ENCODE results near the gene MECP2. TPM values are rescaled to one million over a fixed set of nuclear protein-coding genes. Genes with fewer than 3 reads are reported as not detected.

MECP2 gene
- total and polyA plus RNA-seq, 10 of the 15 experiments (the other 5 are each of a cell fraction or from before 2014, with no cell fraction given): 1.3 to 32.7 (median 13.7) TPM

GRCh38 chrX:154046031-154046781, 51.3 kb downstream of the MECP2 start:
- no peak for FAIRE-seq
- no peaks in the 10 kb centered on the region; the same call in none of the 2 replicates for H3K79me2 ChIP-seq (ENCODE audit: control insufficient read depth, insufficient read depth, low read length)
- TF ChIP-seq HCFC1 (IDR thresholded peaks at IDR 0.05; ENCODE audit: low read length) (no peak), SREBF2 (IDR thresholded peaks at IDR 0.05; ENCODE audit: low read length) (no peak), RAD21 (IDR thresholded peaks at IDR 0.05; ENCODE audit: insufficient read depth, low read depth, low read length) (no peak), RB1 (IDR thresholded peaks at IDR 0.05; ENCODE audit: borderline replicate concordance) (no peak), BCL3 (IDR thresholded peaks at IDR 0.05; ENCODE audit: borderline replicate concordance, insufficient read depth, low read depth, low read length, poor library complexity, severe bottlenecking) (no peak), ZSCAN29 (IDR thresholded peaks at IDR 0.05) (no peak), SRF (IDR thresholded peaks at IDR 0.05; ENCODE audit: low read depth in 2 of 2, low read length in 2 of 2) (no peak), ZNF687 (IDR thresholded peaks at IDR 0.05) (no peak), KAT2A (conservative IDR thresholded peaks at IDR 0.05; ENCODE audit: control insufficient read depth, low read depth, low read length) (no peak), ATF7 (IDR thresholded peaks at IDR 0.05; ENCODE audit: low read depth) (no peak), RELB (IDR thresholded peaks at IDR 0.05; ENCODE audit: low read depth) (no peak), ZNF622 (IDR thresholded peaks at IDR 0.05) (no peak), ESRRA (IDR thresholded peaks at IDR 0.05; ENCODE audit: low read length) (no peak), SPI1 (IDR thresholded peaks at IDR 0.05; ENCODE audit: borderline replicate concordance, insufficient read depth, low read depth, low read length) (no peak)

More at GRCh38 chrX:154046031-154046781, 51.3 kb downstream of the MECP2 start:
- no peak overlapping the region for H3K4me3 ChIP-seq
- peaks cover 3 to 5% of the 10 kb centered on the region in 2 experiments; a peak in 3 of 4 replicates for H3K36me3 ChIP-seq (ENCODE audit: control insufficient read depth in 2 of 2, insufficient read depth in 2 of 2, low read length in 1 of 2)
- no peaks in the 10 kb centered on the region for H4K20me1 ChIP-seq (ENCODE audit: control insufficient read depth, insufficient read depth)
- ChIA-PET CTCF (interaction anchor here (1.3 to 1.6 kb wide), 2 partner anchors 10 to 33 kb away, joined by 3 to 5 read pairs; no protein-coding TSS in a partner anchor), SMC1A (ENCODE audit: uncharacterized antibody, unreplicated experiment) (interaction anchor here (0.9 to 1.5 kb wide), 2 partner anchors 10 to 28 kb away, joined by 3 to 4 read pairs; no protein-coding TSS in a partner anchor), RAD21 (ENCODE audit: unreplicated experiment) (no interaction called here), POLR2A (no interaction called here)
- no peaks in the 10 kb centered on the region for H3K27me3 ChIP-seq (replicated peaks in 1 of 2; ENCODE audit: control insufficient read depth in 2 of 2, insufficient read depth in 2 of 2, low read length in 1 of 2)
- H3K4me1 ChIP-seq (ENCODE audit: control insufficient read depth, insufficient read depth, low read length): no peaks in the 10 kb centered on the region
- intact Hi-C loops (cut with micrococcal nuclease; ENCODE audit: unreplicated experiment): no loop called here
- no peaks in the 10 kb centered on the region for H3K9me3 ChIP-seq (replicated peaks; ENCODE audit: control insufficient read depth, insufficient read depth, low read length)
- H3K27ac ChIP-seq (ENCODE audit: control insufficient read depth, insufficient read depth): no peak overlapping the region
- no peak overlapping the region for H3K4me2 ChIP-seq (ENCODE audit: control insufficient read depth, insufficient read depth)
- H2AFZ ChIP-seq (ENCODE audit: control insufficient read depth, low read depth, low read length): no peak overlapping the region
- ATAC-seq (no peak), DNase-seq (ENCODE audit: low read depth, low spot score) (no peak)
- no TSS peak for BruUV-seq (replicated peaks)
- WGBS (ENCODE audit: insufficient coverage, insufficient replicate concordance, low lambda C conversion rate, missing lambda C conversion rate): 61% methylated on average over 10 of the region's 10 CpGs
- no peak overlapping the region for H3K9ac ChIP-seq (ENCODE audit: control insufficient read depth, insufficient read depth, low read length)
- in situ Hi-C loops (cut with MboI): no loop called here

All from GM12878 (cell line).